ENCODE measurements around the gene ADARB1.
"Not testable (repeated sequence)": the region's sequence is repeated elsewhere in the genome, so short reads cannot be mapped to it uniquely, and the experiment has no call there.

ADARB1 gene

DNA sequence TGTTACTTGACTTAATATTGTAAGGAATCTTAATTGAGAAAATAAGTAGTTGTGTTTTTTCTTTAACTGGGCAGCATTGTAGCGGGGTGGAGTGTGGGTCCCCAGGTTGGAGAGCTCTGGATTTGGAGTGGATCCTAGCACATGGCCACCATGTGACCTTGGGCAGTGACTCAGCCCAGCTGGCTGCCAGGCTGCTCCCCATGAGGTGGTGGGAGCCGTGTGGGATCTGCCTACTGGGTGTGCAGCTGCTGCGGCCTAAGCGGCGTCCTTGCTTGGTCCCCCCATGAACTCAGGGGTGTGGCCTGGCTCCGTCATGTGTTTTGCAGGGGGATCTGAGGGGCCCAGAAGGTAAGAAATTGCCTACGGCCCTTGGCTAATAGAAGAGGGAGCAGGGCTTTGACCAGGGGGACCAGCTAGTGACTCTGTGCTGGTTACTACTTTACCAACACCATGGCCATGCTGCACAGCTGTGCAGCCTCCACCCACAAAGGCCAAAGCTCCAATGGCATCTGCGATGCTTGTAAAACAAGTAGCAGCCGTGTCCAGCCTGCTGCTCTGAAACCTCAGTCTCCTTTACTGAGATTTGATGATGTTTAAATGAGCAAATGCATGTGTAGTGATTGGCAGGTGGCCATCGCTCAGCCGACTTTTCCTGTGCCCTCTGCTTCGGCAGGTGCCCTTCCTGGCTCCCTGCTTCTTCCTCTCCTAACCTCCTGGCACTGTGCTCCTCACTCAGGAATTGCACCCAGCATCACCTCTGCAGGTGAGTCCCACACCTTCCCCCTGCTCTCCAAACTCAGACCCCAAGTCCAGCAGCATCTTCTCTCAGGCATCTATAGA is 68.3 kb downstream of the ADARB1 start:
- H3K4me3 ChIP-seq (ENCODE audit: low read depth, low read length): no peak overlapping the region
- TF ChIP-seq, protein P1, sequence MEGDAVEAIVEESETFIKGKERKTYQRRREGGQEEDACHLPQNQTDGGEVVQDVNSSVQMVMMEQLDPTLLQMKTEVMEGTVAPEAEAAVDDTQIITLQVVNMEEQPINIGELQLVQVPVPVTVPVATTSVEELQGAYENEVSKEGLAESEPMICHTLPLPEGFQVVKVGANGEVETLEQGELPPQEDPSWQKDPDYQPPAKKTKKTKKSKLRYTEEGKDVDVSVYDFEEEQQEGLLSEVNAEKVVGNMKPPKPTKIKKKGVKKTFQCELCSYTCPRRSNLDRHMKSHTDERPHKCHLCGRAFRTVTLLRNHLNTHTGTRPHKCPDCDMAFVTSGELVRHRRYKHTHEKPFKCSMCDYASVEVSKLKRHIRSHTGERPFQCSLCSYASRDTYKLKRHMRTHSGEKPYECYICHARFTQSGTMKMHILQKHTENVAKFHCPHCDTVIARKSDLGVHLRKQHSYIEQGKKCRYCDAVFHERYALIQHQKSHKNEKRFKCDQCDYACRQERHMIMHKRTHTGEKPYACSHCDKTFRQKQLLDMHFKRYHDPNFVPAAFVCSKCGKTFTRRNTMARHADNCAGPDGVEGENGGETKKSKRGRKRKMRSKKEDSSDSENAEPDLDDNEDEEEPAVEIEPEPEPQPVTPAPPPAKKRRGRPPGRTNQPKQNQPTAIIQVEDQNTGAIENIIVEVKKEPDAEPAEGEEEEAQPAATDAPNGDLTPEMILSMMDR (IDR thresholded peaks at IDR 0.05; ENCODE audit: borderline replicate concordance, insufficient read depth, low read depth, low read length): no peak

- no peak overlapping the region for H3K4me3 ChIP-seq (ENCODE audit: low read depth, low read length)
- TF ChIP-seq, protein P1 (IDR thresholded peaks at IDR 0.05; ENCODE audit: borderline replicate concordance, insufficient read depth, low read depth, low read length): no peak
Observed at GRCh38 chr21:45143855-45144254, 69.5 kb downstream of the ADARB1 start.

DNA sequence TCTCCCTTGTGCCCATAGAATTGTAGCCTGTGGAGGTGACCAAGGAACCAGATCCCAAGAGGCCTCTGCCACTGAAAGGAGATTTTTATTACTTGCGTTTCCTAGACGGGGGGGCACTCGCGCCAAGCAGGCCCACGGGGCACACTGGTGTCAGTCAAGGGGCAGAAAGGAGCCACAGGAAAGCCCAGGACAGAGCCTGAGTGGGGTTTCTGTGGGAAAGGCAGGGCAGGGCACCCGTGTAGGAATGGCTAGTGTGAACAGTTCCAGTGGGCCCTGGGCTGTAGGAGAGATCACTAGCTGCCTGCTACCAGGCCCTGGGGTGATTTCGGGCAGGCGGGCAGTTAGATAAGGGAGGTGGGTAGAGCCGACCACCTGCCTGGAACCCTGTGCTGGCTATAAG is 70.8 kb downstream of the ADARB1 start:
- H3K4me3 ChIP-seq (ENCODE audit: low read depth, low read length): no peak overlapping the region
- TF ChIP-seq, protein P1 (IDR thresholded peaks at IDR 0.05; ENCODE audit: borderline replicate concordance, insufficient read depth, low read depth, low read length): no peak

GRCh38 chr21:45145846-45146245 is 71.5 kb downstream of the ADARB1 start:
- not testable (repeated sequence) for H3K4me3 ChIP-seq (ENCODE audit: low read depth, low read length)

- TF ChIP-seq, protein P1 (IDR thresholded peaks at IDR 0.05; ENCODE audit: borderline replicate concordance, insufficient read depth, low read depth, low read length): no peak
- no peak overlapping the region for H3K4me3 ChIP-seq (ENCODE audit: low read depth, low read length)
Observed at GRCh38 chr21:45146306-45146705, 71.9 kb downstream of the ADARB1 start.

GRCh38 chr21:45146801-45147200 is 72.4 kb downstream of the ADARB1 start:
- H3K4me3 ChIP-seq (ENCODE audit: low read depth, low read length): no peak overlapping the region
- TF ChIP-seq, protein P1 (IDR thresholded peaks at IDR 0.05; ENCODE audit: borderline replicate concordance, insufficient read depth, low read depth, low read length): no peak

GRCh38 chr21:45147473-45148315 is 73.3 kb downstream of the ADARB1 start:
- no peak overlapping the region for H3K4me3 ChIP-seq (ENCODE audit: low read depth, low read length)
- TF ChIP-seq, protein P1 (IDR thresholded peaks at IDR 0.05; ENCODE audit: borderline replicate concordance, insufficient read depth, low read depth, low read length): no peak

Measured in GM12875 (cell line).